GM12892 (cell line): ENCODE data around the gene HOXD4.

Source experiments
- DNase-seq: peaks from one replicate; pipeline ENCODE4 v3.0.0; 2011; ENCODE audit not compliant: insufficient read length
- FAIRE-seq: peaks from 2 replicates; lab custom pipeline; 2011; peaks lifted over from hg19 to GRCh38; lab: Jason Lieb, UNC
- POLR2A ChIP-seq: IDR thresholded peaks from 2 replicates; pipeline ENCODE4 v1.6.1; 2011; ENCODE audit warnings: low read depth, low read length, control low read depth
- POLR2AphosphoS5 ChIP-seq: IDR thresholded peaks from 2 replicates; pipeline ENCODE4 v1.6.1; 2011; ENCODE audit warnings: low read depth, low read length, control low read depth
- TAF1 ChIP-seq: IDR thresholded peaks from 2 replicates; pipeline ENCODE4 v1.6.1; 2011; ENCODE audit warnings: low read depth, mild to moderate bottlenecking, control low read depth, low read length, borderline replicate concordance

HOXD4 gene

GRCh38 chr2:176139661-176140512 is 11.5 kb upstream of the HOXD4 start:
- FAIRE-seq: no peak
- DNase-seq: no peak
- TF ChIP-seq TAF1 (no peak), POLR2A (no peak), POLR2AphosphoS5 (no peak)

GRCh38 chr2:176140513-176141317 is 10.6 kb upstream of the HOXD4 start:
- peak; percentile 92 for DNase-seq
- FAIRE-seq: peak; percentile 93
- TF ChIP-seq POLR2A: no peak
- TF ChIP-seq TAF1: no peak
- no peak for TF ChIP-seq POLR2AphosphoS5

- no peak for FAIRE-seq
- TF ChIP-seq POLR2A (no peak), TAF1 (no peak), POLR2AphosphoS5 (no peak)
- no peak for DNase-seq
Measured at GRCh38 chr2:176142281-176142680, 9.1 kb upstream of the HOXD4 start.

GRCh38 chr2:176145085-176145969 is 6.0 kb upstream of the HOXD4 start:
- FAIRE-seq (no peak), DNase-seq (no peak)
- no peak for TF ChIP-seq POLR2AphosphoS5
- no peak for TF ChIP-seq POLR2A
- TF ChIP-seq TAF1: no peak

- no peak for FAIRE-seq
- TF ChIP-seq TAF1 (no peak), POLR2A (no peak), POLR2AphosphoS5 (no peak)
- no peak for DNase-seq
Measured at GRCh38 chr2:176146101-176146500, 5.2 kb upstream of the HOXD4 start.

- TF ChIP-seq POLR2AphosphoS5: no peak
- no peak for TF ChIP-seq POLR2A
- no peak for TF ChIP-seq TAF1
- DNase-seq (no peak), FAIRE-seq (no peak)
Measured at GRCh38 chr2:176146645-176147044, 4.7 kb upstream of the HOXD4 start.

GRCh38 chr2:176147210-176147799 is 4.0 kb upstream of the HOXD4 start:
- no peak for FAIRE-seq
- no peak for DNase-seq
- TF ChIP-seq POLR2AphosphoS5: no peak
- no peak for TF ChIP-seq POLR2A
- TF ChIP-seq TAF1: no peak

GRCh38 chr2:176147800-176148496 is 3.4 kb upstream of the HOXD4 start:
- FAIRE-seq: no peak

GRCh38 chr2:176148751-176149421 is 2.5 kb upstream of the HOXD4 start:
- FAIRE-seq (no peak), DNase-seq (no peak)
- TF ChIP-seq POLR2AphosphoS5 (no peak), TAF1 (no peak), POLR2A (no peak)

More at GRCh38 chr2:176147800-176148496, 3.4 kb upstream of the HOXD4 start:
- no peak for DNase-seq
- TF ChIP-seq TAF1 (no peak), POLR2AphosphoS5 (no peak), POLR2A (no peak)

GRCh38 chr2:176149481-176149938 is 1.8 kb upstream of the HOXD4 start:
- DNase-seq: no peak
- no peak for TF ChIP-seq POLR2AphosphoS5
- TF ChIP-seq TAF1: no peak
- no peak for TF ChIP-seq POLR2A
- no peak for FAIRE-seq
